ENCODE measurements around the gene HPN.

The HPN gene

GRCh38 chr19:35068941-35069634 lies 27.6 kb downstream of the HPN start:
- Histone ChIP-seq H3K27me3 (ENCODE audit: insufficient read depth, low read depth, severe bottlenecking) (no peaks in the 10 kb centered on the region), H3K4me3 (ENCODE audit: low read depth, low read length) (no peak overlapping the region), H3K36me3 (no peaks in the 10 kb centered on the region), H3K9me3 (ENCODE audit: severe bottlenecking) (peaks cover 3% of the 10 kb centered on the region), H3K27ac (no peak overlapping the region; the same call in 1 of the 2 replicates)
- TF ChIP-seq CTCF (IDR thresholded peaks at IDR 0.05; ENCODE audit: low read depth, low read length) = no peak
- DNase-seq = no peak

- no peak for DNase-seq
- TF ChIP-seq CTCF (IDR thresholded peaks at IDR 0.05; ENCODE audit: low read depth, low read length) = no peak
- Histone ChIP-seq H3K36me3 (no peaks in the 10 kb centered on the region), H3K27ac (no peak overlapping the region), H3K9me3 (ENCODE audit: severe bottlenecking) (peaks cover 3% of the 10 kb centered on the region), H3K27me3 (ENCODE audit: insufficient read depth, low read depth, severe bottlenecking) (no peaks in the 10 kb centered on the region), H3K4me3 (ENCODE audit: low read depth, low read length) (no peak overlapping the region)
Measured at GRCh38 chr19:35069696-35070095, 28.2 kb downstream of the HPN start.

- Histone ChIP-seq H3K4me3 (ENCODE audit: low read depth, low read length) (no peak overlapping the region), H3K36me3 (no peaks in the 10 kb centered on the region), H3K27ac (no peak overlapping the region), H3K9me3 (ENCODE audit: severe bottlenecking) (peaks cover 3% of the 10 kb centered on the region), H3K27me3 (ENCODE audit: insufficient read depth, low read depth, severe bottlenecking) (no peaks in the 10 kb centered on the region)
- TF ChIP-seq CTCF (IDR thresholded peaks at IDR 0.05; ENCODE audit: low read depth, low read length) = no peak
- DNase-seq = no peak
Measured at GRCh38 chr19:35070471-35070870, 28.9 kb downstream of the HPN start.

GRCh38 chr19:35073516-35073915 lies 32.0 kb downstream of the HPN start:
- Histone ChIP-seq H3K27ac (no peak overlapping the region), H3K27me3 (ENCODE audit: insufficient read depth, low read depth, severe bottlenecking) (no peaks in the 10 kb centered on the region), H3K9me3 (ENCODE audit: severe bottlenecking) (no peaks in the 10 kb centered on the region), H3K4me3 (ENCODE audit: low read depth, low read length) (no peak overlapping the region), H3K36me3 (no peaks in the 10 kb centered on the region)
- no peak for DNase-seq
- TF ChIP-seq CTCF (IDR thresholded peaks at IDR 0.05; ENCODE audit: low read depth, low read length) = no peak

- TF ChIP-seq CTCF (IDR thresholded peaks at IDR 0.05; ENCODE audit: low read depth, low read length) = no peak
- no peak overlapping the region for H3K27ac ChIP-seq
- DNase-seq = no peak
- no peaks in the 10 kb centered on the region for H3K9me3 ChIP-seq (ENCODE audit: severe bottlenecking)
- no peaks in the 10 kb centered on the region for H3K36me3 ChIP-seq
- no peak overlapping the region for H3K4me3 ChIP-seq (ENCODE audit: low read depth, low read length)
- H3K27me3 ChIP-seq (ENCODE audit: insufficient read depth, low read depth, severe bottlenecking) = no peaks in the 10 kb centered on the region
Measured at GRCh38 chr19:35073941-35074340, 32.4 kb downstream of the HPN start.

Data from WERI-Rb-1 (cell line).